ENCODE data around the gene ORC2. TPM values are rescaled to one million over a fixed set of nuclear protein-coding genes. Genes with fewer than 3 reads are reported as not detected.

ORC2 gene
- polyA plus RNA-seq, 2 of the 4 experiments (the other 2 are of a cell fraction), result 20.9 to 24.5 TPM

GRCh38 chr2:200878289-200878880 lies 85.1 kb downstream of the ORC2 start:
- POLR2A ChIA-PET, result interaction anchor here (0.7 kb wide), 1 partner anchor 14 kb away, joined by 3 read pairs; the partner anchor contains the start of gene CLK1
- H3K27ac ChIP-seq, result no peak overlapping the region
- 89% methylated on average over 2 of the region's 2 CpGs for WGBS (ENCODE audit: missing lambda C conversion rate)

GRCh38 chr2:200877443-200877842 lies 86.0 kb downstream of the ORC2 start:
- Histone ChIP-seq H3K4me1 (no peaks in the 10 kb centered on the region), H3K27ac (no peak overlapping the region), H3K4me3 (no peak overlapping the region), H3K9me3 (no peaks in the 10 kb centered on the region), H3K4me2 (no peak overlapping the region)
- POLR2A ChIA-PET, result interaction anchor here (0.7 kb wide), 1 partner anchor 13 kb away, joined by 3 read pairs; the partner anchor contains the start of gene CLK1
- TF ChIP-seq, protein P1, sequence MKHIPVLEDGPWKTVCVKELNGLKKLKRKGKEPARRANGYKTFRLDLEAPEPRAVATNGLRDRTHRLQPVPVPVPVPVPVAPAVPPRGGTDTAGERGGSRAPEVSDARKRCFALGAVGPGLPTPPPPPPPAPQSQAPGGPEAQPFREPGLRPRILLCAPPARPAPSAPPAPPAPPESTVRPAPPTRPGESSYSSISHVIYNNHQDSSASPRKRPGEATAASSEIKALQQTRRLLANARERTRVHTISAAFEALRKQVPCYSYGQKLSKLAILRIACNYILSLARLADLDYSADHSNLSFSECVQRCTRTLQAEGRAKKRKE (CRISPR knock-in tag; IDR thresholded peaks at IDR 0.05; ENCODE audit: low read depth), result no peak
- TF ChIP-seq JUNB (IDR thresholded peaks at IDR 0.05) (no peak), HES2 (IDR thresholded peaks at IDR 0.05) (no peak), TFCP2L1 (CRISPR knock-in tag; IDR thresholded peaks at IDR 0.05) (no peak), RNF2 (IDR thresholded peaks at IDR 0.05; ENCODE audit: borderline replicate concordance, low read depth) (no peak), FOSL2 (IDR thresholded peaks at IDR 0.05) (no peak), FOSL2 (CRISPR knock-in tag; IDR thresholded peaks at IDR 0.05) (no peak), HOXB13 (CRISPR knock-in tag; IDR thresholded peaks at IDR 0.05; ENCODE audit: low read depth) (no peak), HMGXB4 (CRISPR knock-in tag; IDR thresholded peaks at IDR 0.05; ENCODE audit: borderline replicate concordance) (no peak), RAD21 (conservative IDR thresholded peaks at IDR 0.05 in 1 of 2, IDR thresholded peaks at IDR 0.05 in 1 of 2) (no peak), GATA3 (IDR thresholded peaks at IDR 0.05; ENCODE audit: borderline replicate concordance) (no peak), PBX3 (IDR thresholded peaks at IDR 0.05) (no peak), JUN (IDR thresholded peaks at IDR 0.05) (no peak), EHF (CRISPR knock-in tag; IDR thresholded peaks at IDR 0.05) (no peak)
- CTCF ChIA-PET, result no interaction called here
- no peak for ATAC-seq
- no peak for FAIRE-seq
- DNase-seq (ENCODE audit: low read depth in 1 of 2, low spot score in 1 of 2), result no peak

More at GRCh38 chr2:200878289-200878880, 85.1 kb downstream of the ORC2 start:
- no peak overlapping the region for H3K4me2 ChIP-seq
- DNase-seq (ENCODE audit: low read depth in 1 of 2, low spot score in 1 of 2), result no peak
- no peak for FAIRE-seq
- no peak for ATAC-seq
- H3K4me3 ChIP-seq, result no peak overlapping the region
- no peaks in the 10 kb centered on the region for H3K4me1 ChIP-seq
- CTCF ChIA-PET, result no interaction called here
- H3K9me3 ChIP-seq, result no peaks in the 10 kb centered on the region
- TF ChIP-seq POLR2A (IDR thresholded peaks at IDR 0.05; ENCODE audit: low read length), result no peak
- no peak for TF ChIP-seq RARB (CRISPR knock-in tag; IDR thresholded peaks at IDR 0.05)
- TF ChIP-seq HEYL (CRISPR knock-in tag; IDR thresholded peaks at IDR 0.05), result no peak
- no peak for TF ChIP-seq CEBPB (IDR thresholded peaks at IDR 0.05)
- TF ChIP-seq RFX5 (IDR thresholded peaks at IDR 0.05), result no peak
- TF ChIP-seq BHLHE40 (IDR thresholded peaks at IDR 0.05; ENCODE audit: low read depth, low read length), result no peak
- TF ChIP-seq, protein P2, sequence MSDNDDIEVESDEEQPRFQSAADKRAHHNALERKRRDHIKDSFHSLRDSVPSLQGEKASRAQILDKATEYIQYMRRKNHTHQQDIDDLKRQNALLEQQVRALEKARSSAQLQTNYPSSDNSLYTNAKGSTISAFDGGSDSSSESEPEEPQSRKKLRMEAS (IDR thresholded peaks at IDR 0.05), result no peak
- TF ChIP-seq FOXS1 (CRISPR knock-in tag; IDR thresholded peaks at IDR 0.05), result no peak
- no peak for TF ChIP-seq HOXA7 (CRISPR knock-in tag; IDR thresholded peaks at IDR 0.05)
- TF ChIP-seq TP53 (CRISPR knock-in tag; IDR thresholded peaks at IDR 0.05), result no peak
- TF ChIP-seq CHD4 (IDR thresholded peaks at IDR 0.05; ENCODE audit: borderline replicate concordance), result no peak
- no peak for TF ChIP-seq HMGXB4 (CRISPR knock-in tag; IDR thresholded peaks at IDR 0.05; ENCODE audit: borderline replicate concordance)
- TF ChIP-seq RNF2 (IDR thresholded peaks at IDR 0.05; ENCODE audit: borderline replicate concordance, low read depth), result no peak
- no peak for TF ChIP-seq NR3C1 (IDR thresholded peaks at IDR 0.05)
- no peak for TF ChIP-seq ZNF302 (CRISPR knock-in tag; IDR thresholded peaks at IDR 0.05)
- no peak for TF ChIP-seq KDM1A (IDR thresholded peaks at IDR 0.05; ENCODE audit: low read depth)
- TF ChIP-seq EP300 (IDR thresholded peaks at IDR 0.05), result no peak
- no peak for TF ChIP-seq ZSCAN20 (CRISPR knock-in tag; IDR thresholded peaks at IDR 0.05)
- no peak for TF ChIP-seq FOSL2 (IDR thresholded peaks at IDR 0.05)
- no peak for TF ChIP-seq FOSL2 (CRISPR knock-in tag; IDR thresholded peaks at IDR 0.05)
